ENCODE measurements around the gene SLC38A10. TPM values are rescaled to one million over a fixed set of nuclear protein-coding genes. Genes with fewer than 3 reads are reported as not detected.
A peak's percentile ranks its signal among the peaks of the same experiment; 100 is the strongest.

The SLC38A10 gene
- total and polyA plus RNA-seq, 8 donors: 72.8 to 190 (median 96.9) TPM

DNA sequence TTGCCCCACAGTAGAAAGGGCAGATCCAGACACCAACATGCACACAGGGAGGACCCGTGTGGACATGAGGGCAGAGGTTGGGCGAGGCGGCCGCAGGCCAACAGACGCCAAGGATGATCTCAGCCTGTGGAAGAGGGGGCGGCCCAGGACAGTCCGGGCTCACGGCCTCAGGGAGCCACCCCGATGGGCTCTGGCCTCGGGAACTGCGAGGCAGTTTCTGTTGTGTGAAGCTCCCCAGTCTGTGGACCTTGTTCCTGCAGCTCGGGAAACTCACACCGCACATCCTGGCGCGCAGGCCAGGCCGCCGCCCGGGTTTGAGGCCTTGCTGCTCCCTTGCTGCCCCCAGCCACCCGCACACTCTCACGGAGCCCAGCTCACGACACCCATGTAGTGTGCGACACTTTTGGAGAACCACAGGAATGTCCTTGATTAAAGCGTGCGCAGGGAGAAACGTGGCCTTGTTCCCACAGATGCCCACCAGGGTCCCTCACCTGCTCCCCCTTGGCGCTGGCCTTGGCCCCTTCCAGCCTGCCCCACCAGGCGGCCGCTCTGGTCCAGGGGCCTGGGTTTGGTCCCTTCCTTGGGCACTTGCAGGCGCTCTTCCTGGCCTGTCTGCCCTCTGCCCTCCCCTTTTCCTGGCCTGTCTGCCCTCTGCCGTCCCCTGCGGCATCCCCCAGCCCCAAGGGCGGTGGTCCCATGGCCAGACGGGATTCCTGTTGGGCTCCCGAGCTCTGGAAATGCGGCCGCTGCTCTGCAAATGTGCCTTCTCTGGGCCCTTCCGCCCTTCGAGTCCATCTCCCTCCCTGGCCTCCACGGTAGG is 9.3 kb upstream of the SLC38A10 start:
- intact Hi-C loops (cut with DNase I): no loop called here
- Histone ChIP-seq H3K27ac (no peak overlapping the region), H3K4me3 (no peak overlapping the region), H3K4me1 (peaks cover 1 to 2% (median 2%) of the 10 kb centered on the region in 3 donors), H3K9me3 (no peaks in the 10 kb centered on the region), H3K27me3 (no peaks in the 10 kb centered on the region), H3K36me3 (no peaks in the 10 kb centered on the region)
- TF ChIP-seq, protein P1, sequence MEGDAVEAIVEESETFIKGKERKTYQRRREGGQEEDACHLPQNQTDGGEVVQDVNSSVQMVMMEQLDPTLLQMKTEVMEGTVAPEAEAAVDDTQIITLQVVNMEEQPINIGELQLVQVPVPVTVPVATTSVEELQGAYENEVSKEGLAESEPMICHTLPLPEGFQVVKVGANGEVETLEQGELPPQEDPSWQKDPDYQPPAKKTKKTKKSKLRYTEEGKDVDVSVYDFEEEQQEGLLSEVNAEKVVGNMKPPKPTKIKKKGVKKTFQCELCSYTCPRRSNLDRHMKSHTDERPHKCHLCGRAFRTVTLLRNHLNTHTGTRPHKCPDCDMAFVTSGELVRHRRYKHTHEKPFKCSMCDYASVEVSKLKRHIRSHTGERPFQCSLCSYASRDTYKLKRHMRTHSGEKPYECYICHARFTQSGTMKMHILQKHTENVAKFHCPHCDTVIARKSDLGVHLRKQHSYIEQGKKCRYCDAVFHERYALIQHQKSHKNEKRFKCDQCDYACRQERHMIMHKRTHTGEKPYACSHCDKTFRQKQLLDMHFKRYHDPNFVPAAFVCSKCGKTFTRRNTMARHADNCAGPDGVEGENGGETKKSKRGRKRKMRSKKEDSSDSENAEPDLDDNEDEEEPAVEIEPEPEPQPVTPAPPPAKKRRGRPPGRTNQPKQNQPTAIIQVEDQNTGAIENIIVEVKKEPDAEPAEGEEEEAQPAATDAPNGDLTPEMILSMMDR (IDR thresholded peaks at IDR 0.05): no peak
- FAIRE-seq (no peak), DNase-seq (no peak), ATAC-seq (no peak)
- WGBS, 2 donors: 92 to 95% methylated on average over 39 of the region's 39 CpGs

DNA sequence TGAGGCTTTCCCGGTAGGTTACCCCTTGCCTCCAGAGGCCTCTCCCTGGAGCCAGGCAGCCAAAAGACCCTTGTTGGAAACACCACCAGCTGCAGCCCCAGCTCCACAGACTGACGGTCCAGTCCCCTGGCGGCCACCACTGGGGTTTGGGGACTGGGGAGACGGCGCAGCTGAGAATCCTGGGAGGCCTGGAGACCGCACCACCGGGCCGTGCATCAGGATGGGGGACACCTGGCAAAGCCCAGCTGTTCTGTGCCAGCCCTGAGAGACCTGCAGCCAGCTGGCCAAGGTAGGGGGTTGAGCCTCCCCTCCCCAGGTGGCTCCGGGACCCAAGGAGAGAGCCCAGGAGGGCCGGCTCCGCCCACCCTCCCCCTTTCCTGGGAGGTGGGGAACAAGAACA is 8.3 kb upstream of the SLC38A10 start:
- ATAC-seq: no peak
- 92 to 94% methylated on average over 11 of the region's 11 CpGs for WGBS, 2 donors
- intact Hi-C loops (cut with DNase I): no loop called here
- Histone ChIP-seq H3K9me3 (no peaks in the 10 kb centered on the region), H3K27me3 (no peaks in the 10 kb centered on the region), H3K4me3 (no peak overlapping the region), H3K36me3 (no peaks in the 10 kb centered on the region), H3K27ac (no peak overlapping the region), H3K4me1 (no peaks in the 10 kb centered on the region)
- FAIRE-seq: no peak
- TF ChIP-seq, protein P1 (IDR thresholded peaks at IDR 0.05): no peak
- no peak for DNase-seq

DNA sequence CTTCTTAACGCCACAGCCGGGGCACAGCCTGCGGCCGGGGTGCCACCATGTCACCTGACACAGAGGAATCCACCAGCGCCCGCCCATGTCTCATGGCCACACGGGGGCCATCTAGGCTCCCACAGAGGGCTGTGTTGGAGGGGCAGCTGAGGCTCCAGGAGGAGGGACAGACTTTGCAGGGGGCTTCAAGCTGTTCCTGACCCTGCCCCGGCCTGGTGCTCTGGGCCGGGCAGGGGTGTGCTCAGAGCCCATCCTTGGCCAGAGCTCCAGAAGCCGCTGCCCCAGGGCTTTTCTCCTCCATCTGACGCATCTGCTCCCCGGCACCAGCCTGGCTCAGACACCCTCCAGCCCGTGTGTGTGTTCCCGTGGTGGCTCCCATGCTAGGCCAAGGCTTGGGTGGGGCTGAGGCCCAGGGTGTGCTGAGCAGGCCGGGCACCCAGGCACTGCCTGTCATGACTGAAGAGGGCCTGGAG is 7.8 kb upstream of the SLC38A10 start:
- Histone ChIP-seq H3K27ac (no peak overlapping the region), H3K4me1 (no peaks in the 10 kb centered on the region), H3K27me3 (no peaks in the 10 kb centered on the region), H3K9me3 (no peaks in the 10 kb centered on the region), H3K4me3 (no peak overlapping the region), H3K36me3 (no peaks in the 10 kb centered on the region)
- intact Hi-C loops (cut with DNase I): no loop called here
- FAIRE-seq (no peak), DNase-seq (no peak), ATAC-seq (peak in 2 of 4 donors; percentile 24 to 56)
- TF ChIP-seq, protein P1 (IDR thresholded peaks at IDR 0.05): no peak
- WGBS, 2 donors: 79 to 84% methylated on average over 15 of the region's 15 CpGs

DNA sequence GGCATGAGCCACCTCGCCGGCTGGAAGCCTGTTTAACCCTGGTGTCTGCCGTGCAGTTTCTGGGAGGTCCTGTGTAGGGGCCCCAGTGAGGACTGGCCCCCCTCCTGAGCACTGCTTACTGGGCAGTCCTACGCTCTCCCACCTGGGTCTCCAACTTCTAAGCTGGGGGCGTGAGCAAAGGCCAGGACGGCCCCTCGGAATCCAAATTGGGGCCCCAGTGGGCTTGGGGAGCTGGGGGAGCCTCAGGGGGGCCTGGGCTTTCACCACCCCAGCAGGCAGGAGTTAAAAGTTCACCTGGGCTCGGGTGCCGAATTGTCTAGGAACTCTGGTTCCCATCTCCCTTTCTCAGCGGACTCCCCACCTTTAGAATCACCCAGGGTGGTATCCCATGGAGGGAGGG is 7.2 kb upstream of the SLC38A10 start:
- ATAC-seq (no peak), FAIRE-seq (no peak), DNase-seq (no peak)
- H3K27me3 ChIP-seq: no peaks in the 10 kb centered on the region
- H3K4me3 ChIP-seq: no peak overlapping the region
- TF ChIP-seq, protein P1 (IDR thresholded peaks at IDR 0.05): no peak
- no peaks in the 10 kb centered on the region for H3K9me3 ChIP-seq
- intact Hi-C loops (cut with DNase I): no loop called here
- H3K4me1 ChIP-seq: no peaks in the 10 kb centered on the region
- no peak overlapping the region for H3K27ac ChIP-seq
- H3K36me3 ChIP-seq: no peaks in the 10 kb centered on the region
- 82 to 85% methylated on average over 9 to 10 of the region's 10 CpGs for WGBS, 2 donors
